DND-41 (cell line): Measurements from ENCODE around the gene CTPS2.

ENCODE experiments used
- ATAC-seq: fragments of 200-7000 bp; cut with Tn5 transposase; 3 replicates; pipeline ENCODE4 v1.9.1; 2021; ENCODE audit warnings: low read depth; ENCODE audit not compliant: insufficient read depth
- DNase-seq: peaks from one replicate; pipeline ENCODE4 v3.0.0-alpha.2; 2020
- H2AFZ ChIP-seq: 2 replicates; pipeline ENCODE4 v1.6.0; 2012; ENCODE audit warnings: low read depth, low read length
- H3K27ac ChIP-seq: 2 replicates; pipeline ENCODE4 v1.5.1; 2012; ENCODE audit warnings: low read length, inconsistent platforms
- H3K27me3 ChIP-seq: fragments of 200-600 bp; sonication (generic); 2 replicates; pipeline ENCODE4 v1.6.0; 2012; ENCODE audit warnings: low read length, mild to moderate bottlenecking, inconsistent platforms; ENCODE audit not compliant: insufficient read depth, poor library complexity
- H3K36me3 ChIP-seq: 2 replicates; pipeline ENCODE4 v1.5.1; 2012; ENCODE audit warnings: low read length, inconsistent platforms; ENCODE audit not compliant: insufficient read depth
- H3K4me1 ChIP-seq: 2 replicates; pipeline ENCODE4 v1.5.1; 2012; ENCODE audit warnings: mild to moderate bottlenecking, low read length; ENCODE audit not compliant: insufficient read depth
- H3K4me2 ChIP-seq: 2 replicates; pipeline ENCODE4 v1.6.0; 2012; ENCODE audit warnings: mild to moderate bottlenecking, moderate library complexity, low read length, inconsistent platforms; ENCODE audit not compliant: insufficient read depth
- H3K4me3 ChIP-seq, 2 experiments: fragments of 200-600 bp in 1 of 2; shearing (Covaris generic) in 1 of 2; 2 replicates each; pipeline ENCODE4 v1.5.1; 2012 to 2016; ENCODE audit warnings: inconsistent platforms in 2 of 2, low read length in 2 of 2, mild to moderate bottlenecking in 2 of 2, low read depth in 1 of 2, moderate library complexity in 1 of 2
- H3K79me2 ChIP-seq: 2 replicates; pipeline ENCODE4 v1.6.0; 2012; ENCODE audit warnings: low read length, inconsistent platforms; ENCODE audit not compliant: insufficient read depth
- H3K9ac ChIP-seq: 2 replicates; pipeline ENCODE4 v1.6.0; 2012; ENCODE audit warnings: low read depth, mild to moderate bottlenecking, inconsistent platforms, low read length, moderate library complexity
- H3K9me3 ChIP-seq: 2 replicates; pipeline ENCODE4 v1.5.1; 2012; ENCODE audit warnings: low read length, moderate library complexity, mild to moderate bottlenecking, inconsistent platforms; ENCODE audit not compliant: insufficient read depth, severe bottlenecking
- H4K20me1 ChIP-seq: 2 replicates; pipeline ENCODE4 v1.6.0; 2012; ENCODE audit warnings: low read length; ENCODE audit not compliant: insufficient read depth
- EZH2 ChIP-seq: IDR thresholded peaks from 3 replicates; pipeline ENCODE4 v1.6.1; 2012; ENCODE audit warnings: borderline replicate concordance, low read depth, mild to moderate bottlenecking, moderate library complexity, low read length, inconsistent platforms; ENCODE audit not compliant: severe bottlenecking
- TF ChIP-seq, protein P1 (sequence below): IDR thresholded peaks from 2 replicates; pipeline ENCODE4 v1.5.1; 2012; ENCODE audit warnings: borderline replicate concordance, low read length, moderate library complexity, mild to moderate bottlenecking; ENCODE audit not compliant: poor library complexity, severe bottlenecking; ENCODE audit errors: extremely low read depth

Gene CTPS2

DNA sequence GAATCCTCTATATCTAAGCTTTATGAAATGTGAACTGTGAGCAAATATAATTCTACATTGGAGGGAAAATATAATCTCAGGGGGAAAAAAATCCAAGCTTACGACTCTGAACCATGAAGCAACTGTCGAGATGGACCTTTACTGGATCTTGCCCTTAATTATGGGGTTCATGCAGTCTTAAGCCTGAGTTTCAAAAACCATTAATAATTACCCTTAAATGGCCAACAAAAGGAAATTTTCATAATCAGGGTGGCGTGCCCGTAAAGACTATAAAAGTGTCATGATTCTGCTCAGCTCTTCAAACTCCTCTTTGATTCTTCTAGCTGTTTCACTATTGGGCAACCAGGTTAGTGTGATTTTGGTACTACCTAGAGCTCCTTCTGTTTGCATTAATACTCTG lies 62.6 kb downstream of the CTPS2 start, which contains the start of gene S100G:
S100G (plus strand) TSS at position 301 of the 400 bp plus-strand sequence. CDS start 849 bp downstream, outside the sequence.
- no peak for ATAC-seq
- DNase-seq = no peak
- Histone ChIP-seq H4K20me1 (no peaks in the 10 kb centered on the region), H3K36me3 (no peaks in the 10 kb centered on the region), H3K4me1 (no peaks in the 10 kb centered on the region), H3K4me2 (no peak within 1 kb of the TSS), H3K9ac (no peak within 1 kb of the TSS), H3K27me3 (no peaks in the 10 kb centered on the region), H2AFZ (no peak within 1 kb of the TSS), H3K4me3 (no peak within 1 kb of the TSS), H3K9me3 (no peaks in the 10 kb centered on the region), H3K79me2 (no peaks in the 10 kb centered on the region), H3K27ac (no peak within 1 kb of the TSS)
- TF ChIP-seq, protein P1, sequence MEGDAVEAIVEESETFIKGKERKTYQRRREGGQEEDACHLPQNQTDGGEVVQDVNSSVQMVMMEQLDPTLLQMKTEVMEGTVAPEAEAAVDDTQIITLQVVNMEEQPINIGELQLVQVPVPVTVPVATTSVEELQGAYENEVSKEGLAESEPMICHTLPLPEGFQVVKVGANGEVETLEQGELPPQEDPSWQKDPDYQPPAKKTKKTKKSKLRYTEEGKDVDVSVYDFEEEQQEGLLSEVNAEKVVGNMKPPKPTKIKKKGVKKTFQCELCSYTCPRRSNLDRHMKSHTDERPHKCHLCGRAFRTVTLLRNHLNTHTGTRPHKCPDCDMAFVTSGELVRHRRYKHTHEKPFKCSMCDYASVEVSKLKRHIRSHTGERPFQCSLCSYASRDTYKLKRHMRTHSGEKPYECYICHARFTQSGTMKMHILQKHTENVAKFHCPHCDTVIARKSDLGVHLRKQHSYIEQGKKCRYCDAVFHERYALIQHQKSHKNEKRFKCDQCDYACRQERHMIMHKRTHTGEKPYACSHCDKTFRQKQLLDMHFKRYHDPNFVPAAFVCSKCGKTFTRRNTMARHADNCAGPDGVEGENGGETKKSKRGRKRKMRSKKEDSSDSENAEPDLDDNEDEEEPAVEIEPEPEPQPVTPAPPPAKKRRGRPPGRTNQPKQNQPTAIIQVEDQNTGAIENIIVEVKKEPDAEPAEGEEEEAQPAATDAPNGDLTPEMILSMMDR = no peak
- no peak for TF ChIP-seq EZH2

- Histone ChIP-seq H3K27ac (no peak overlapping the region), H3K9me3 (no peaks in the 10 kb centered on the region), H3K9ac (no peak overlapping the region), H3K79me2 (no peaks in the 10 kb centered on the region), H2AFZ (no peak overlapping the region), H3K4me2 (no peak overlapping the region), H3K4me3 (no peak overlapping the region), H3K36me3 (no peaks in the 10 kb centered on the region), H3K27me3 (no peaks in the 10 kb centered on the region), H4K20me1 (no peaks in the 10 kb centered on the region), H3K4me1 (no peaks in the 10 kb centered on the region)
- DNase-seq (no peak), ATAC-seq (no peak)
- TF ChIP-seq EZH2 = no peak
- TF ChIP-seq, protein P1 = no peak
Measured at GRCh38 chrX:16646366-16647138, 65.9 kb downstream of the CTPS2 start.

- Histone ChIP-seq H3K79me2 (no peaks in the 10 kb centered on the region), H3K4me2 (no peak overlapping the region), H3K36me3 (no peaks in the 10 kb centered on the region), H2AFZ (no peak overlapping the region), H3K9me3 (no peaks in the 10 kb centered on the region), H3K4me1 (no peaks in the 10 kb centered on the region), H3K4me3 (no peak overlapping the region), H4K20me1 (no peaks in the 10 kb centered on the region), H3K27ac (no peak overlapping the region), H3K27me3 (no peaks in the 10 kb centered on the region), H3K9ac (no peak overlapping the region)
- ATAC-seq = no peak
- TF ChIP-seq EZH2 = no peak
- TF ChIP-seq, protein P1 = no peak
- no peak for DNase-seq
Measured at GRCh38 chrX:16643176-16643575, 69.3 kb downstream of the CTPS2 start.
